HG02938 (cell line): ENCODE results near the gene TMEM121B.

Experiments used
- ATAC-seq: cut with Tn5 transposase; IDR thresholded peaks from one replicate; pipeline ENCODE4 v1.9.1; 2021; ENCODE audit warnings: mild to moderate bottlenecking, moderate library complexity; ENCODE audit not compliant: unreplicated experiment

TMEM121B gene

DNA sequence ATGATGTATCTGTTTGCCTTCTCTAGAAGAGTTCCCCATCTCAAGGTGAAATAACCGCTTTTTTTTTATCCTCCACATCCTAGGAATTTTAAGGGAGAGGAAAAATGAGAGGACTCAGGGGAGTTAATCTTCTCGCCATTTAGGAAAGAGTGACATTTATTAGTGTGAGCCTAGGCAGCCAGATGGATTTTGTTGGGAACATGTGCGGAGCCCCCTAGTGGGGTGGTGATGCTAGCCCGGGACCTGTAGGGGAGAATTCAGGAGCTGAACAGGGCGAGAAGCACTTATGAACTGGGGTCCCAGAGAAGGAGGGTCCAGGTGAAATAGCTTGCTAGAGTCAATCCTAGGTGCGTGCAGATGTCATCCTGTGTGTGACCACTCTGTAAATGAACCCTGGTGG lies 25.6 kb downstream of the TMEM121B start:
- ATAC-seq: no peak

GRCh38 chr22:17093081-17093480 lies 28.1 kb downstream of the TMEM121B start:
- ATAC-seq: no peak

DNA sequence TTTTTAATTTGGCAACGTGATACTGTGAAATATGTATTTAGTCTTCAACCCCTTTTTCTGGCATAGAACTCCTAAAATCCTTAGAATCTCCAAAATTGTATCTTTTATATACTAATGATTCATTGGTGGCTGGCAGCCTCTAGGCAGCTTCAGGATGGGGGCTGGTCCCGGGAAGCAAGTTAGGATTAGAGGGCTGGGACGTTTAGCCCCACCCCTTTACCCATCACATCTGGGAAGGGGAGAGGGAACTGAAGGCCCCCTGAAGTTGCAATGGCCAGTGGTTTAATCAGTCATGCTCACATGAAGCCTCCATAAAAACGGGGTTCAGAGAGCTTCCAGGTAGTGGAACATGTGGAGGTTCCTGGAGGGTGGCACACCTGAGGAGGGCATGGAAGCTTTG lies 29.3 kb downstream of the TMEM121B start:
- ATAC-seq: no peak

GRCh38 chr22:17090550-17090949 lies 30.6 kb downstream of the TMEM121B start:
- no peak for ATAC-seq

DNA sequence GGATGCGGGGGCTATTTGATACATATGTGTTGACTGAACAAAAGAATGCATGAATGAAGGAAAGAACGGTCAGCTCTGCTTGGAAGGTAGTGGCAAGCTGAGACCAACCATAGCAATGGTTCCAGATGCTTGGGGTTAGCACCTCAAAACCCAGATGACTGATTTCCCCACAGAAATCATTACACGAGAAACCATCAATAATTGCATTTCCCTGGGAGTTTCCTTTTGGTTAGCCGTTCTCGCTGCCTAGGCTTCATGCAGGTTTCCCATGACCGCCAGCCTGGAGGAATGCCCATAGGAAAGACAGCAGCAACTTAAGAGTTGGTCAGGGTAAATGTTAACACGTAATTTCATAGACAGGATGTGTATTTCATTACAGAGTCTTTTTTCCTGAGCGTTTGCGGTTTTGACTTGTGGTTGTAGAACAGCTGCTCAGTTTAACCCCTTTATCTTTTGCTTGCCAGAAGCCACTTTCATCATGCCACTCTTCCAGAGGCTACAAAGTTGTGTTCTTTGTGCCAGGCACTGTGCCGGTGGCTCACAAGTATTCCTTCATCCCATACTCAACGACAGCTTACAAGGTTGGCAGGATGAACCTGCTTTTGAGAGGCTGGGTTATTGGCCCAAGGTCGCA lies 33.5 kb downstream of the TMEM121B start:
- ATAC-seq: no peak

GRCh38 chr22:17086788-17087497 lies 34.2 kb downstream of the TMEM121B start:
- ATAC-seq: no peak

DNA sequence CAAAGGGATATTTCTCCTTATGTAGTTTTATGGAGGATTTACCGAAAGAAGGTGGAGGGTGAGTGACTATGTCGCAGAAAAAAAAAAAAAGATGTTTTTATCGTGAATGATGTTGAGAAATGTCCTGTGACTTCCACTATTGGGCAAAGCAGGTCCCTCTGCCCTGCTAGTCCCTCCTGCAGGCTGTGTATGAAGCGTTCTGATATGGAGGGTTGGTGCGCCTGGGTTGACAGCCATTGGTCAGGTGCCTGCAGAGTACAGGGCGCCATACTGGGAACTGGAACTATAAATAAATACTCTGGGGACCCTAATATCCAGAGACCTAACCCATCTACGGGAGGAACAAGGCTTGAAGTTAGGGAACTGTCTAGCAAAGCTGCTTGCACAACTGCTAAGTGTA lies 34.9 kb downstream of the TMEM121B start:
- no peak for ATAC-seq

DNA sequence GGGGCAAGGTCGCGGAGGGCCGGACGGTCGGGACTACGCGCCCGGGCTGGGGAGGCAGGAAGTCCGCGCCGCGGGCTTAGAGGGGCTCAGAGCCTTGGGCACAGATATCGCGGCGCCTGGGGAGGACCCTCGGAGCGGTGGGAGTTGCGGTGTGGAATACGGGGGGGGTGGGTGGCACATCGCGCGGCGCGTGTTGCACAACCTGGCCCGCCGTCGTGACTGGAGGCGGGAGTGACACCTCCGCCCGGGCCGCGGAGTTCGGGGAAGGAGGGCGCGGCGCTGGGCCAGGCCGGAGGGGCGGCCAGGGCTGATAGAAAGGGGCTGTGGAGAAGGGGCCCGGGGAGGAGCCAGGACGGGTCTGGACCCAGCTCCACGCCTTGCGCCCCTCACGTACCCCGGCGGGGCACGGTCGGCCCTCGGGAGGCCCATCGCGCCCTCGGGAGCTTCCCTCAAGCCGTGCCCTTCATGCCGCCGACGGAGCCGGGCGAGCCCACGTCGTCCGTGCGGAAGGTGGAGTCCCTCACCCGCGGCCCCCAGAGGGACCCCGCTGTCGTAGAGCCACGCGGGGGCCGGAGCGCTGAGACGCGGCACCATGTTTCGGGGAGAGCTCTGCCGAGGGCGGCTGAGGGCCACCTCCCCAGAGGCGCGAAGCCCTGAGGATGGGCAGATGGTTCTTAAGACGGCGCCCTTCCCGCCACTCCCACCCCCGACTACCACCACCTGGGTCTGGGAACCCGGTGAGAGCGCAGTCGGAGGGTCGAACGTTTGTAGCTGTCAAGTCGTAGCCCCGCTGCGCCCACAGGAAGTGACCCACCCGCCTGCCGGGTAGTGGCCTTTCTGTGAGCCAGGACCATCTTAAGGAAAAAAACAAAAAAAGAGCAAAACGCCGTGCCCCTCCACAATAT lies 35.6 kb downstream of the TMEM121B start:
- peak; percentile 19 for ATAC-seq

DNA sequence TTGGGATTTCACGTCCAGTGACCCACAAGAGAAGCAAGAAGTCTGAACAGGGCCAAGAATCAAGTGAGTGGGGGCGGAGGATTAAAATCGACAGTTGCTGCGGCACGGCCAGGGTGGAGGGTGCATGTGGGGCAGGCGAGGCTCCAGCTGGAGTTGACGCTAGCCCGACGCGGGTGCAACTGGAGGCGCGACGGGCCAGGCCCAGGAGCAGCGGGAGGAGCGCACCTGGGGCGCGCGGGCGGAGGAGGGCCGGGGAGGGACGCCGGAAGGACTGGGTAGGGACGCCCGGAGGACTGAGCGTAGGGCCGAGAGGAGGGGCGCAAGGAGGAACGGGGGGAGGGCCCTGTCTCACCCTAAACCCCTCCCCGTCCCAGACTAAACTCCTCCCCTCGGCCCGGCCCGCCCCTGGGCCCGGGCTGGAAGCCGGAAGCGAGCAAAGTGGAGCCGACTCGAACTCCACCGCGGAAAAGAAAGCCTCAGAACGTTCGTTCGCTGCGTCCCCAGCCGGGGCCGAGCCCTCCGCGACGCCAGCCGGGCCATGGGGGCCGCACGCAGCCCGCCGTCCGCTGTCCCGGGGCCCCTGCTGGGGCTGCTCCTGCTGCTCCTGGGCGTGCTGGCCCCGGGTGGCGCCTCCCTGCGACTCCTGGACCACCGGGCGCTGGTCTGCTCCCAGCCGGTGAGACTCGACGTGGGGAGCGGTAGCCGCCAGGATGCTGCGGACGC lies 36.4 kb downstream of the TMEM121B start, which contains the start of gene IL17RA:
Gene IL17RA, plus strand, starts transcription at position 447 of the 723 bp plus-strand sequence. Its CDS starts 92 bp downstream, at position 539.
- peak; percentile 75 for ATAC-seq

GRCh38 chr22:17083811-17084441 lies 37.2 kb downstream of the TMEM121B start:
- ATAC-seq: no peak

DNA sequence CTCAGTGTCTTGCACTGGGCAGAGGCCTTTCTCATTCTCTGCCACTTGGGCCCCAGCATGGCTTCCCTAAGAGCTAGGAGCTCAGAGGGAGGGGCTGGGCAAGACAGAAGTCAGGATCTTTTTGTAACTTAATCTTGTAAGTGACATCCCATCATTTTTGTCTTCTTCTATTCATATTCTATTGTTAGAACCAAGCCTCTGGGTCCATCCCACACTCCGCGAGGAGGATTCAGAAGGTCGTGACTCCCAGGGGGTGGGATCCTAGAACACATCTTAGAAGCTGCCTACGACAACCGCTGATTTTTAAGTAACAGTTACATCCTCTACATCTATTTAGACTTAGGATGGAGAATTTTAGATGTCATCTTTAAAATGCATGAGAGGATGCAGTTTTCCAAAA lies 37.9 kb downstream of the TMEM121B start:
- no peak for ATAC-seq

DNA sequence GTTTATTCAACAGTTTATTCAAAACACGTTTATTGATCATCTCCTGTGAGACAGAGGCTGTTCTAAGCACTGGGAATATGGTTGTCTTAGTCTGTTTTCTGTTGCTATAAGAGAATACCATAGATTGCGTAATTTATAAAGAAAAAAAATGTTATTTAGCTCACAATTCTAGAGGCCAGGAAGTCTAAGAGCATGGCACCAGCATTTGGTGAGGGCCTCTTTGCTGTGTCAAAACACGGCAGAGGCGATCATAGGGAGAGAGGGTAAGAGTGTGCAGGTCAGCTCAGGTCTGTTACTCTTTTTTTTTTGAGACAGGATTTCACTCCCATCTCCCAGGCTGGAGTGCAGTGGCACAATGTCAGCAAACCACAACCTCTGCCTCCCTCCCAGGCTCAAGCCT lies 41.6 kb downstream of the TMEM121B start:
- no peak for ATAC-seq

- ATAC-seq: no peak
These were observed 43.9 kb downstream of the TMEM121B start for GRCh38 chr22:17077255-17077654.

DNA sequence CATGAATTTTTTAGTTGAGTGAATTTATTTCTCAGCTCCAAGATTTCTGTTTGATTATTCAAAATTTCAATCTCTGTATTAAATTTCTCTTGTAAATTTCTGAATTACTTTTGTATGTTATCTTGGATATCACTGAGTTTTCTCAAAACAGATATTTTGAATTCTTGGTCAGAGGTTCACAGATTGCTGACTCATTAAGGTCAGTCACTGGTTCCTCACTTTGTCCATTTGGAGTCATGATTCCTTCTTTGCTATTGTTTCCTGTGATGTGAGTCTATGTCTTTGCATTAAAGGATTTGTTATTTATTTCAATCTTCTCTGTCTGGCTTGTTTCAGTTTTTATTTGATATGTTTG lies 46.5 kb downstream of the TMEM121B start:
- no peak for ATAC-seq

DNA sequence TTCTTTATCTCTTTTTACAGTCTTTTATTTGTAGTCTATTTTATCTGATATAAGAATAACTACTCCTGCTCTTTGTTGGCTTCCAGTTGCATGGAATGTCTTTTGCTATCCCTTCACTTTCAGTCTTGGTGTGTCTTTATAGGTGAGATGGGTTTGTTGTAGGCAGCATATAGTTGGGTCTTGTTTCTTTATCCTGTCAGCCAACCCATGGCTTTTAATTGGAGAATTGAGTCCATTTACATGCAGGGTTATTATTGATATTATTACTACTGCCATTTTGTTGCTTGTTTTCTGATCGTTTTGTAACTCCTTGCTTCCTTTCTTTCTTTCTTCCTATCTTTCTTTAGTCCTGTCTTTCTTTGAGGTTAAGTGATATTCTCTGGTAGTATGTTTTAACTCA lies 48.3 kb downstream of the TMEM121B start:
- no peak for ATAC-seq
